A673 (cell line): ENCODE results near the gene RFTN1.

Source experiments
- CTCF ChIP-seq: fragments of 300-800, 200-600 bp; sonication (generic); conservative IDR thresholded peaks from 2 replicates; pipeline ENCODE4 v1.5.1; 2017; ENCODE audit warnings: low read depth, mild to moderate bottlenecking, antibody characterized with exemption, low read length, moderate library complexity, mixed read lengths
- EZH2 ChIP-seq: fragments of 200-600 bp; sonication (generic); IDR thresholded peaks from 2 replicates; pipeline ENCODE4 v1.6.1; 2017; ENCODE audit warnings: borderline replicate concordance, low read depth, mild to moderate bottlenecking, mixed read lengths, antibody characterized with exemption, low read length; ENCODE audit not compliant: poor library complexity, severe bottlenecking

GRCh38 chr3:16480861-16481545, 32.5 kb downstream of the RFTN1 start:
- TF ChIP-seq CTCF (no peak), EZH2 (no peak)
